GM19452 (cell line): ENCODE results near the gene PHF20.
"Not testable (repeated sequence)": the region's sequence is repeated elsewhere in the genome, so short reads cannot be mapped to it uniquely, and the experiment has no call there.

ENCODE experiments used
- ATAC-seq: cut with Tn5 transposase; IDR thresholded peaks from one replicate; pipeline ENCODE4 v1.9.1; 2021; ENCODE audit not compliant: unreplicated experiment

The PHF20 gene

DNA sequence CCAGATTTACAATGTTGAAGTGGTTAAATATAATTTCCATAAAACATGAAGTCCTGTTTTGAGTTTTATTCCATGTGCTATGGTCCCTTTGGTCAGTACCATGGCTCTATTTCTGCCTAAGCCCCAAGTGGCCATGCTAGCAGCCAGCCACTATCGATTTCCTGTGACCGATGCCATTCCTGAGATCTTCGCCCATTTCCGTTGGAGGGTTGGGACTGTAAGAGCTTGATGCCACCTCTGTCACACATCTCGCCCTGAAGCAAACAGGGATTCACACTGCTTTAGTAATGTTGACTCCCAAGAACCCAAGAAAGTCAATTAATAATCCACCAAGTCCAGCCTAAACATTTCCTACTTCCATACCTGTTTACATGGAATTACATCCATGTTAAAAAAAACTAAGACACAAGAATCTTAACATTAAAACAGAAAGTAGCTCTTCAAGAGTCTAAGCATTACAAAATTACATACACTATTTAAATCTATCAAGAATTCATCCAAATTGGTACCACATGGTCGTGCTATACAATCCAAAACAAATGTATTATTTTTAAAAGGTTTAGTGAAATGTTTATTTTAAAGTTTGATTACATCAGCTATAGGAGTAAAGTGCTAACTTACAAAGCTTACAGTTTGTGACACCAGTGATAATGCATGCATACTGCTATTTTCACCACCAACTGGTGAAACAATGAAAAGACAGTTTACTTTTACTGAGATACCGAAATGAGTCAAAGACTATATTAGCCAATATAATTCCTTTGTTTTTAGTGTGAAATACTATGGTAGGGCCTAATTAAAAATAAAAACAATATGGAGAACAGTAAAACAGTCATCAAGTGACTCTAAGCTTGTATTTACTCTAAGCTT lies 32.3 kb upstream of the PHF20 start:
- ATAC-seq: no peak

DNA sequence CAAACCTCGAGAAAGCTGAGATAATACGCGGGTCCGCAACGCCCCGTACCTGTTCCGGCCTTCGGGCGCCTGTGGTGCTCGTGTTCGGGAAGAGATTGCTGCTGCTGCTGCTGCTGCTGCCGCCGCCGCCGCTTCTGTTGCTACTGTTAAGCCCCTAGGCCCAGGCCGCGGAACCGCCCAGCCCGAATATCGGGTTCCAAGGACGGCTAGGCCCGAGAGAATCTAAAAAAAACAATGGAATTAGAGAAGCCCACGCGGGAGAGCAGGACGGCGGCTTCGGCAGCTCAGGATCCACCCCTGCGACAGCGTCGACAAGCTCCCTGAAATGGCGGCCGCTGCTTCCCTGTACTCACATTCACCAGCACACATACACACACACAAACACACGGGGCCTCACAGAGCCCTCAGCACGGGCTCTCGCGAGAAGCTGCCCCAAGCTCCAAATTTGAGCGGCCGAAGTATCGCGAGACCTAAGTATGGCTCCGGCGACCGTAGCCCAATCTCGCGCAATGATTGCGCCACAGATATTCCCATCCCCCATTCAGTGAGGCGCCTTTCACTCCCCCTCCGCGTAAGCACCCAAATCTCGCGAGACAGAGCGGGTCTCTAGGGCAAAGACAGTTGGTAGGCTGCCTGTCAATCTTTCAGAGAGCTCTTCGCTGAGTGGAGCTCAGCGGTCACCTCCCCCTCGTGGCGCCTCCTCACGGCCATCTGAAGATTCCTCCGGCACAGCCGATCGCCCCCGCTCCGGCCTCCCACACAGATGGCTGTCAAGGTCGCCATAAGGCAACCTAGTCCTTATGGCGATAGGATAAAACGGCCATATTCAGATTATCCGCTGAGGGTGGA lies 29.7 kb upstream of the PHF20 start, which contains the start of gene RBM39:
Gene RBM39, minus strand, starts transcription at position 369 of the 849 bp plus-strand sequence. CDS start 1,386 bp downstream, outside the sequence.
- ATAC-seq: peak; percentile 86

DNA sequence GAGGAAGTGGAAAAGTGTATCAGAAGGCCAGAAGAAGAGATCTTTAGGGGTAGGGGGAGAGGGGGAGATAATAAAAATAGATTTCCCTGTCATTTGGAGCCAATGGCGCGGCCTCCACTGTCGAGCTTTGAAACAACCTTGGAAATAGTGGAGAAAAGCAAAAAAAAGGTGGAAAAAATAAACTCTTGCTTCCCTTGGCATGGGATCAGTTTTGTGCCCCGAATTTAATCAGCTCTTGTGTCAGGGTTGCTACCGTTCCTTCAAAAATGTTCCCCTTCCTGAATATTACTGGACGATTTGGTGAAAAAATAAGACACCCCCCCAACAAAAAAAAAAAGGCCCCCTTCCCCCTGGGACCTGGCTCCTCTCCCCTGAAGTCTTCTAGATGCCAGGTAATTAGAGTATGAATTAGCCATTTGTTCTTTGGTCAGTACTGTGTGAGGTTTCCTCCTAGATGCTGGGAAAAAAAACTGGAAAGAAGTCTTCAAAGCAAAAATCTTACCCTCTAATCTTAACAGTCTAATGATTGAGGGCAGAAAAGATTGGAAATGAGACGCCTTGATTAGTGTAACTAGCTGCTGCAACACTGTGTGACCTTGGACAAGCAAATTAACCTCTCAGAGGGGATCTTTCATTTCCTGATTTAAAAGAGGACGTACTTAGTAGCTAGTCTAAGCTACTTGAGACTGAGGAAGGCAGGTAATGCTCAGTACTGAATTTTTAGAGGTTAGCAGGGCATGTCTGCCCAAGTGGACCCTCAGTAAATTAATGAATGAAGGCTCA lies 28.9 kb upstream of the PHF20 start:
- ATAC-seq: no peak

DNA sequence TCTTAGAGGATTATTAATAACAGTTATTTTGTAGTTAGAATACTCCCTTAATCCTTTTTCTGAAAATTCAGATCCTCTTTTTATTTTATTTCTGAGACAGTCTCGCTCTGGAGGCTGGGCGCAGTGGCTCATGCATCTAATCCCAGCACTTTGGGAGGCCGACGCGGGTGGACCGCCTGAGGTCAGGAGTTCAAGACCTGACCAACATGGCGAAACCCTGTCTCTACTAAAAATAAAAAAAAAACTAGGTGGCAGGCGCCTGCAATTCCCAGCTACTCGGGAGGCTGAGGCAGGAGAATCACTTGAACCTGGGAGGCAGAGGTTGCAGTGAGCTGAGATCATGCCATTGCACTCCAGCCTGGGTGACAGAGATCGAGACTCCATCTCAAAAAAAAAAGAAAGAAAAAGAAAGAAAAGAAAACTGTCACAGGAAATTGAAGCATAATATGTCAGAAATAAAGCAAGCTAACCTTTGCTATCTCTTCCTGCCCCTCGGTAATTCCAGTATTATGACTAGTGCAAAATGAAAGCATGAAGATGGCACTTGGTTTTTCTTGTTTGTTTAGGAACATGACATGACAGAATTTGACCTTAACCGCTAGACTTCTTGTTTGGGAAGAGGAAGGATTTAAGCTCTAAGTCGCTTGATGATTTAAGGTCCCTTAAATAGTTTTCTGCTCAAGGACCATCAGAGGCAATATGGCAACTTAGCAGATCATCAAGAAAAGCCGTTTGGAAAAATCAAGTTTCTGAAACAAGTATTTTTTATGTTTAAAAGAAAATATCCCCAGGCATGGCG lies 27.9 kb upstream of the PHF20 start:
- ATAC-seq: no peak

DNA sequence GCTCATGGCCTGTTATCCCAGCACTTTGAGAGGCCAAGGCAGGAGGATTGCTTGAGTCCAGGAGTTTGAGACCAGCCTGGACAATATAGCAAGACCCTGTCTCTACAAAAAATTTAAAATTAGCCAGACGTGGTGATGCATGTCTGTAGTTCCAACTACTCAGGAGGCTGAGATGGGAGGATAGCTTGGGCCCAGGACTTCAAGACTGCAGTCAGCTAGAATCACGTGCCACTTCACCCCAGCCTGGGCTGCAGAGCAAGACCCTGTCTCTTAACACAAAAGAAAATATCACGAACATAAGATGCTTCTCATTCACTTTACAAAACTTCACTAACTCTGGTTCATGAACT lies 27.3 kb upstream of the PHF20 start:
- not testable (repeated sequence) for ATAC-seq

DNA sequence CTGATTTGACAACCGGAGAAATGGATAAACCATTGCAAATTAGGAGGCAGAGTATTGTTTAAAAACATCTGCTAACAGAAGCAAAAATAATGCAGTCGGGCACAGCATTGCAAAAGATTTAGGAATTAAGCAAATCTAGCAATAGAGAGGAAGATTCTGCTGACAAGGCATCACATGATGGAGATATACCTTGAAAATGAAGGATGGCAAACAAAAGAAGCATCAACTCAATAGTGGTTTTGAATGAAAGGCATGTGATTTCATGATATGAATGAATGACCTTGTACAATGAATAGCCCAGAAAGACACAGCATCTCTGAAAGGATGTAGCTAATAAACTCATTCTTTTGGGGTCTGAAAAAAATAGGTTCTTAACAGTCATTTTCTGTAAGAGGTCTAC lies 21.2 kb upstream of the PHF20 start:
- no peak for ATAC-seq

DNA sequence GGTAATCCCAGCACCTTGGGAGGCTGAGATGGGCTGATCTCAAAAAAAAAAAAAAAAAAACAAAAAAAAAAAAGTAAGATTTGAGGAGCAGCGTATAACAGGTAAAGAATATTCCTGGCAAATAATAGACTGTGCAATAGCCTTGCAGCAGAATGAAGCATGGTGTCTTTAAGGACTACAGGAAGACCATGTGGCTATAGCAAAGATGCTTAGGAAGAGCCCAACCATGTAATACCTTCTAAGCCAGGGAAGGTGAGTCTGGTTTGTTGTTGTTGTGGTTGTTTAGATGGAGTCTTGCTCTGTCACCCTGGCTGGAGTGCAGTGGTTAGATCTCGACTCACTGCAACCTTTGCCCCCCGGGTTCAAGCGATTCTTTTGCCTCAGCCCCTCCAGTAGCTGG lies 15.4 kb upstream of the PHF20 start:
- no peak for ATAC-seq

DNA sequence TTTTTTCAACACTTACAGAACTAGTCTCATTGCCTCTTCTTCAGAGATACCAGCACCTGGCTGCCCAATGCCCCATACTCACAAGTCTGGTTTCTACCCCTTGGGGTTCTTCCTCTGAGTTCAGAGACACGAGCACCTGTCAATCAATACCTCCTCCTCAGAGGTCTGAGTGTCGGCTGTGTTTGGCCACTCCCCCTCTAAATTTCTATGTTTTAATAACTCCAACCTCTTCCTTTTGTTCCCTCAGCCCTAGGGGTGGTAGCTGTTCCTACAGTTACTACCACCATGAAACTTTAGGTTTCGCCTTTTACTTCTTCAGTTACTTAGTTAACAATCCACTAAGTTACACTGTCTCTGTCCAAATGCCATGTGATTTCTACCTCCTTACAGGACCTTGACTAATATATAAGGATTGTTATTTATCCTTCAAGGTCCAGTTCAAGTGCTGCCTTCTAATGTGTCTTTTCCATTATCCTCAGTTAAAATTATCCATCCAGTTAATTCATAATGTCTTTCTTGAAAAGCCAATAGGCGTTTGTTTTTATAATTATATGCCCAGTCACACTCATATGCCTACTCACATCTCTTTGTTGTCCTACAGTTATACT lies 14.6 kb upstream of the PHF20 start:
- ATAC-seq: no peak

DNA sequence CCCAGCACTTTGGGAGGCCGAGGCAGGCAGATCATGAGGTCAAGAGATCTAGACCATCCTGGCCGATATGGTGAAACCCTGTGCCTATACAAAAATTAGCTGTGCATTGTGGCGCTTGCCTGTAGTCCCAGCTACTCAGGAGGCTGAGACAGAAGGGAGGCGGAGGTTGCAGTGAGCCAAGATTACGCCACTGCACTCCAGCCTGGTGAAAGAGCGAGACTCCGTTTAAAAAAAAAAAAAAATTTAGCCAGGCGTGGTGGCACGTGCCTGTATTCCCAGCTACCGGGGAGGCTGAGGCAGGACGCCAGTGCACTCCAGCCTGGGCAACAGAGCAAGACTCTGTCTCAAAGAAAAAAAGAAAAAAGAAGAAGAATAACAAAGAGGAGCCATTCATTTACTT lies 10.3 kb upstream of the PHF20 start:
- not testable (repeated sequence) for ATAC-seq

DNA sequence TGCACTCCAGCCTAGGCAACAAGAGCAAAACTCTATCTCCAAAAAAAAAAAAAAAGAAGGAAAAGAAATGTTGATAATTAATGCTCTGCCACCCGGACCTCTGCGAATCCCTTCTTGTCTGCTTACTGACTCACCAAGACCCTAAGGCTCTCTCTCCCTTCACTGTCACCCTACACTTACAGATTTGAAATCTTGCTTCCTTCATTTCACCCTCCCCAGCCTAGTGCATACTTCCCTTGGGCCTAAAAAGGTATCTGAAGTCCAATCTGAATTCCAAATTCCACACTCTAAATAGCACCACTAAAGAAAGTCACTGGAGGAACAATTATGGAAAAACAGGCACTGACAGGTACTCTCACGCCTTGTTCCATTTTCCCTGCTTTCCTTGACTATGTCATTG lies 9.4 kb upstream of the PHF20 start:
- ATAC-seq: no peak

DNA sequence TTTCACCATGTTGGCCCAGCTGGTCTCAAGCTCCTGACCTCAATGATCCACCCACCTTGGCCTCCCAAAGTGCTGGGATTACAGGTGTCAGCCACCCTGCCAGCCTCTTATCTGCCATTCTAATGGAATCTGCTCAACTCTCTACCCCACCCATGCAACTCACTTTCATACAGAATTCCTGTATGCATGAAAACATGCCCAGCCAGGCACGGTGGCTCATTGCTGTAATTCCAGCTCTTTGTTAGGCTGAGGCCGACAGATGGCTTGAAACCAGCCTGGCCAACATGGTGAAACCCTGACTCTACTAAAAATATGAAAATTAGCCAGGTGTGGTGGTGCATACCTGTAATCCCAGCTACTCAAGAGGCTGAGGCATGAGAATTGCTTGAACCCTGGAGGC lies 6.9 kb upstream of the PHF20 start:
- ATAC-seq: not testable (repeated sequence)

DNA sequence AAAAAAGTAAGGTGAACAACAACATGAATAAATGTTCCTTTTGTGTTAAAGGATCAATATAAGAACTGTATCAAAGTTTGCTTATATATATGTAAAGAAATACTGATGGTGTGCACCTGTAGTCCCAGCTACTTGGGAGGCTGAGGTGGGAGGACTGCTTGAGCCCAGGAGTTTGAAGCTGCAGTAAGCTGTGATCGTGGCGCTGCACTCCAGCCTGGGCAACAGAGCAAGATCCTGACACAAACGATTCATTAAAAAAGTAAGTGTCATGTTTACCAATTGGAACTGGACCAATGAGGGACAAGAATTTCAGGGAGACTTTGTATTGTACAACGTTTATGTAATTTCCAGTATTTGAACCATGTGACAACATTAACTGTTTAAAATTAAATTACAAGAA lies 5.0 kb upstream of the PHF20 start:
- no peak for ATAC-seq

DNA sequence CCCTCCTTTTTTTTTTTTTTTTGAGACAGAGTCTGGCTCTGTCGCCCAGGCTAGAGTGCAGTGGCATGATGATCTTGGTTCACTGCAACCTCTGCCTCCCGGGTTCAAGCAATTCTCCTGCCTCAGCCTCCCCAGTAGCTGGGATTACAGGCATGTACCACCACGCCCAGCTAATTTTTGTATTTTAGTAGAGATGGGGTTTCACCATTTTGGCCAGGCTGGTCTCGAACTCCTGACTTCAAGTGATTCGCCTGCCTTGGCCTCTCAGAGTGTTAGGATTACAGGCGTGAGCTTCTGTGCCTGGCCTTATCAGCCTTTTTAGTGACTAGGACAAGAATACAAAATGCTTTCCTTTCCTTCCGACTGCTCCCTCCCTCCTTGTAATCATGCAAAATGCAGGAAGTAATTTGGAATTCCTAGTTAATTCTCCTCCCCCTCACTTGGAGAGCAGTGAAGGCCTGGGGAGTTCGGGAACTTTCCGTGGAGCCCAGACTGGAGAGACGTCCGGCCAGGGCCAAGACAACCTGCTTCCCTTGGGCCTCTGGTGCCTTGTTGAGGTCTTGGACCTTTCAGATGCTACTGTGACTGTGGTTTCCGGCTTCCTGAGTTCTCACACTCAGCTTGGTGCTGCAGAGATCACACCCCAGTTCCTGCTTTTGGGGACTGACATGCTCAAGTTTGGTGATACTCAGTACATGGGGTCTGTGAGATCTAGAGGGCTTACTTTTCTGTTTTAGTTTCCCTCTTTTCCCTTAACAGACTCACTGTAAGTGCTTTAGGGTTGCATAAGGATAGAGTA lies 3.9 kb upstream of the PHF20 start:
- ATAC-seq: peak; percentile 49

DNA sequence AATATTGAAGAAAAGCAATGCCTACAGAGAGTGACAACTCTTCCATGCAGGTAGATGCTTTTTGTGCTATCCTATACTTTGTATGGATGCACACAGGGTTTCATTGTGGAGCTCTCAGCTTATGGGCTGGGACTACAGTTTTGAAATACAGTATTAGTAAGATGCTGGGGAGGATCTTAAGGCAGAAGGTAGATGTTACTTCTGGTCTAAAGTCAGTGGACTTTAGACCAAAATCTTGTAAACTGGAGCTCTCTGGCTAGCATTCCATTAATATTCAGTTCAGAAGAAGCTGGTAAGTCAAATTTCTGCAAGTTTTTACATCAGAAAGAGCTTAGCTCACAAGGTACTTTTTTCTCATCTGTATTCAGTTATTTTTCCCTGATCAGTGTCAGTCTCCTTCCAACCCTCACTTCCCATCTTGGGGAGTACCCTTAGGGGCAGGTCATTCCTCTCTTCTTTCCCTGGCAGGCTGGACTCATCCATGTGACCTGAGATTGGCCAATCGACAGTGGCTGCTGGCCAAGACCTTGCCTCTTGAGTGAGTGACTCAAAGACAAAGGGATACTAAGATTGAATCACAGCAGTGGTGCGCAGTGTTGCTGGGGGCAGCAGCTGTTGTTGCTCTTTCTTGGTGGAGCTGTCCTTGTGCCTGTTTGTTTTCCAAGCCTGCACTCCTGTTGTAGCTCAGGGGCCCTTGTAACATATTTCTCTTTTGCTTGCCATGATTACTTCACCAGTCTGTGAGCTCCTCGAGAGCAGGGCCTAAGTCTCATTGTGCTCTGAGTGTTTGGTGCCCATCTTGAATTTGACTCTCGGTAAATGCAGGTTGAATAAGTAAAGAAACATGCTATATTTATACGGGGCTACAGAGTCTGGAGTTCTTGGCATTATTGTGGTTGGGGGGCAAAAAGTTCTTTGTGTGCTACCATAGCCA lies 2.8 kb upstream of the PHF20 start:
- ATAC-seq: no peak

DNA sequence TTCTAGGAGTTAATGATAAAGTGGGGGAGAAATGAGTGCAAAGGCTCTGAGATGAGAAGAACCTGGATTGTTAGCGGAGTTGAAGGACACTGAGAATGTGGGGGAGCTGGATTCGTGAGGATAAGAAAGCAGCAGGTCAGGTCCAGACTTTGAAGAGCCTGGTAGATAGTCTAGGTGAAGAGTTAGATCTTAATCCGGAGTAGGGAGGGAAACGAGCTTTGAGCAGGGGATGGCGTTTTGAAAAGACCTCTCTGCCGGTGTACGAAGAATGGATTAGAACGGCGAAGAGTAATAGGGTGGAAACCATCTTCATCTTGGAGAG lies 487 bp upstream of the PHF20 start:
- ATAC-seq: no peak

DNA sequence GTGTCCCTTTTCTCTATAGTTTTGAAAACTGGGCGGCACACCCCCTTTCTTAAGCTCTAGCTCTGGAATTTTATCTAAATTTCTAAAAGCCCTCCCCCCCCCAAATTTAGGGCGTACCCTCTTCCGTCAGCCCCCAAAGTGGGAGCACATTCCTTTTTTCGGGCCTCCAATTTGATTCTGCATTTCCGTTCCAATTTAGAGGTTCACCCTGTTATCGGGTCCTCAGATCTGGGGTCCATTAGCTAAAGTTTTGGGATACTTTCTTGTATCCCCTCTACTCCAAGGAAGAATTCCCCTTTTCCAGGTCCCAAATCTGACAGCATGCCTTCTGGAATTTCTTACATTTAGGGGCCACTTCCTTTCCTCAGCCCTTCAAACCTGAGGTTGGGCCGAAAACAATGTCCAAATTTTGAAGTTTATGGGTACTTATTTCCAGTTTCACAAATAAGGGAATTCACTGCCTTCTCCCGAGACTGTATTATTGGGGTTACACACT lies 796 bp downstream of the PHF20 start:
- no peak for ATAC-seq

DNA sequence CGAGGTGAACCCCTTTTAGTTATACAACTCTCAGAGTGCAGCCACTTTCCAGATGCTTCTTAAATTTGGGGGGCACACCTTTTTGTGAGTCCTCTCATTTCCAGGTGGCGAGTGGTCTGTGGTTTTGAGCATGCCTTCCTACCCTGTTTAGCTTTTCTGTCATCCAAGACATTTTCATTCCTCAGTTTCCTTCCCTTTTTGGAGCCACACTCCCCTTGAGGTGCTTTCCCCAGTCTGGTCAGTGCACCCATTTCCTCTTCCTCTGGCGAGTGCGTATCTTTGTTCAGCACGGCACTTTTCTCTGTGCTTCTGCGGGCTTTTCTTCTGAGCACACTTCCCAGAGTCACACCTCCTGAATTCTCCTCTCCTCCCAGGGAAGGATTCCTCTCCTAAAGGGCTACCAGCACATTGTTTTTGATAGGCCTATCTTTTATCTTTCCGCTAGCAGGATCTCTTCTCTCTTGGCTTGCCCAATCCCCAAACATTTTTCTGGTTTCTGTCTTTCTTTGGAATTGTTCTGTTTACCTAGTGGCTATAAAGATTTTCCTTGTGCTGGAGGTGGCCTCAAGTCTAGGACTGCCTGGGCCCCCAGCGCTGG lies 1.4 kb downstream of the PHF20 start:
- ATAC-seq: no peak

DNA sequence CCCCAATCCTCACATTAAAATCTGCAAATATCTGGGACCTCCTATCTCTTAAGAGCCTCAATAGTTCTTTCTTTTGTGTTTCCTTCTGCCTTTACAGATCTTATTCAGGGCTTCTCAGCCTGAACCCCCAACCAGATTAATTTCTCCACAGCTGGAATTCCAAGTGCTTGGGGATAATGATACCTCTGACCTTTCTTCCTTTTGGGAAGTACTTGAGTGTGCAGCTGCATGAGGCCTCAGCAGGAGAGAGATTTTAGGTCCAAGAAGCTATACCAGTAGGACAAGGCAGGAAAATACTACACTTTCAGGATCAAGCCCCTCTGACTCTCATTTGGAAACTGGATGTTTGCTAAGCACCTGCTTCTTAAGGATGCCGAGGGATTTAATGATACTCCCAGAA lies 2.6 kb downstream of the PHF20 start:
- ATAC-seq: no peak
